T47D (cell line): ENCODE data around the gene DUSP15.
"Not testable (repeated sequence)": the region's sequence is repeated elsewhere in the genome, so short reads cannot be mapped to it uniquely, and the experiment has no call there.

Experiments
- DNase-seq, 2 experiments: peaks; one replicate each; pipeline versions ENCODE4 v3.0.0 to v3.0.0-alpha.2; 2011 to 2012; ENCODE audit warnings: low read depth in 1 of 2, low spot score in 1 of 2
- JUND ChIP-seq: IDR thresholded peaks from 2 replicates; pipeline ENCODE4 v1.6.1; 2012; ENCODE audit warnings: low read depth
- in situ Hi-C: cut with HindIII; loops from 2 replicates; pipeline ENCODE4 v1.10.0; 2016; ENCODE audit warnings: low sequenced_read_pairs, low pct_unique_long_range_greater_than_20kb

DUSP15 gene

GRCh38 chr20:31815408-31816188, 54.7 kb downstream of the DUSP15 start:
- no peak for TF ChIP-seq JUND
- in situ Hi-C loops = no loop called here
- DNase-seq = no peak

DNA sequence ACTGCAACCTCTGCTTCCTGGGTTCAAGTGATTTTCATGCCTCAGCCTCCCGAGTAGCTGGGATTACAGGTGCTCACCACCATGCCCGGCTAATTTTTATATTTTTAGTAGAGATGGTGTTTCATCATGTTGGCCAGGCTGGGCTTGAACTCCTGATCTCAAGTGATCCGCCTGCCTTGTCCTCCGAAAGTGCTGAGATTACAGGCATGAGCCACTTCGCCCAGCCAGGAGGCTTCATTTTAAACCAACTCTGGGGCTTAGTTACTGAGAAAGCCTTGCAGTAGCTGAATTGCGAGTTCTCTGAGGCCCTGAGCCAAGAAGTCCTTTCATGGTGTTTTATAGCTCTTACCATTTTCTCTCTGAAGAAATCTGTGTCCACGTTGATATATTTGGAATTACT, 56.2 kb downstream of the DUSP15 start:
- in situ Hi-C loops, DNase-seq: not testable (repeated sequence)

- TF ChIP-seq JUND = no peak
- in situ Hi-C loops = no loop called here
- DNase-seq = no peak
These were observed 56.7 kb downstream of the DUSP15 start for GRCh38 chr20:31813611-31814010.

DNA sequence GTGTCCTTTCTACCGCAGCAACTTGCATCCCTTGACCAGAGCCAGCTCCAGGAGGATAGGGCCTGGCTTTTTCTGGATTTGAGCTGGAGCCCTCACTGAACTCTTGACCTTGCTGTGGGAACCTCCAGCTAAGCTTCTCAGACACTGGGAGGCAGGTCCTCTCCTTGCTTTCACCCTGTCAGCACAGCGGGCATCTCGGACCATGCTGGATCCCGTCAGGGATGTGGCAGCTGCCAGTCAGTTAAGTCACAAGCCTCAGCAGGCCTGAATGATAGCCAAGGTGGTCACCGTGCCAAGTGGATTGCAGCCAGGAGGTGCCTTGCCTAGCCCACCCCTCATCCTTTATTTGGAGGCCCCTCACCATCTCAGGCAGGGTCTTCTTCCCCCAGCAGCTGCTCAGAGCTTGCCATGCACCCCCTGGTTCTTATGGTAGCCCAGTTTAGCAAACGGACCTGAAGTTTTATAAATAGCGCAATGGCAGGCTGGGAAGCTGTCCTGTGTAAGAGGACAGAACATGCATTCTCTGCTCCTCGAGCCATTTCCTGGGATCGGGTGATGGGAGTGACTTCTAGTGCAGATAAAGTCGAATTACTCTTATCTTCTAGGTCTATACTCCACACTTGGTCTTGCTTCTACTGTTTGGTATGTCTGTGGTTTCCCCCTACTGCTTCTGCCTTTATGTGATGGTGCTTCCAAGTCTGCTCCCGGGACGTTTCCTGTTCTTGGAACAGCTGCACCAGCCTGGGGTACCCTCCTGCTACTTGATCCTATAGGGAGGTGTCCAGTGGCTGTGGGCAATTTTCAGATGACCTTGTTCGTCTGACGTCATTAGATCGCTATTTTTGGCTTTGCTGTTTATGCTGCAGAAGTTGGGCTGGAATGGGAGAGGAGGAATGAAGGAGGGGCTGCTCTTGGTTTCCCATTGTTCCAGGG, 58.3 kb downstream of the DUSP15 start:
- no peak for DNase-seq
- in situ Hi-C loops = no loop called here
- TF ChIP-seq JUND = no peak

DNA sequence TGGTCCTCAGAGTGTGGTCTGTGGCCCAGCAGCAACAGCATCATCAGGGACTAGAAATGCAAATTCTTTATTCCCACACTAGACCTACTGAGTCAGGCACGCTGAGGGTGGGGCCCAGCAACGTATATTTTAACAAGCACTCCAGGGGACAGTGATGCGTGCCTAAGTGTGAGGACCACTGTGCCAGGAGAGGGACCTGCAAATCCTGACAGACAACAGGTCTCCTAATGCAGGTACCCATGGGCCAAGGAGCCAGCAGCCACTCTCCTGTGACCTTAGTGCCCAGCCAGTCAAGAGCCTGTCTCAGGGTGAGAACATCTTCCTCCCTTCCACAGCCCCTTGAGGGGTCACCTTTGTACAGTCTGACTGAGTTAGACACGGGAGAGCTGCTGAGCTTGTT, 59.1 kb downstream of the DUSP15 start:
- no peak for DNase-seq
- no peak for TF ChIP-seq JUND
- in situ Hi-C loops = no loop called here
